ENCODE measurements around the gene SNX3. TPM values are rescaled to one million over a fixed set of nuclear protein-coding genes. Genes with fewer than 3 reads are reported as not detected.

SNX3 gene
- total RNA-seq, 1 experiment from 2014 or later, result 158 TPM

- H3K27ac Mint-ChIP-seq (ENCODE audit: unreplicated experiment), result no peak overlapping the region
- intact Hi-C loops (cut with micrococcal nuclease; ENCODE audit: unreplicated experiment), result no loop called here
- no peaks in the 10 kb centered on the region for H3K9me3 Mint-ChIP-seq (ENCODE audit: low read depth, unreplicated experiment)
- H3K4me1 Mint-ChIP-seq (ENCODE audit: low read depth, unreplicated experiment), result no peaks in the 10 kb centered on the region
- CTCF ChIA-PET, result no interaction called here
- no peak for DNase-seq
- H3K4me3 Mint-ChIP-seq (ENCODE audit: low read depth, unreplicated experiment), result no peak overlapping the region
- no peaks in the 10 kb centered on the region for H3K27me3 Mint-ChIP-seq (ENCODE audit: unreplicated experiment)
- H3K36me3 Mint-ChIP-seq (ENCODE audit: insufficient read depth, unreplicated experiment), result peaks cover 3% of the 10 kb centered on the region
- TF ChIP-seq CTCF (IDR thresholded peaks at IDR 0.05; ENCODE audit: unreplicated experiment), result no peak
- BruUV-seq (replicated peaks), result no TSS peak
Observed at GRCh38 chr6:108235127-108235526, 25.7 kb downstream of the SNX3 start.

GRCh38 chr6:108228416-108228815 is 32.4 kb downstream of the SNX3 start:
- CTCF ChIA-PET, result no interaction called here
- no peak for TF ChIP-seq CTCF (IDR thresholded peaks at IDR 0.05; ENCODE audit: unreplicated experiment)
- Mint-ChIP-seq H3K9me3 (ENCODE audit: low read depth, unreplicated experiment) (no peaks in the 10 kb centered on the region), H3K4me3 (ENCODE audit: low read depth, unreplicated experiment) (no peak overlapping the region), H3K4me1 (ENCODE audit: low read depth, unreplicated experiment) (no peaks in the 10 kb centered on the region), H3K36me3 (ENCODE audit: insufficient read depth, unreplicated experiment) (no peaks in the 10 kb centered on the region), H3K27ac (ENCODE audit: unreplicated experiment) (no peak overlapping the region), H3K27me3 (ENCODE audit: unreplicated experiment) (no peaks in the 10 kb centered on the region)
- intact Hi-C loops (cut with micrococcal nuclease; ENCODE audit: unreplicated experiment), result no loop called here
- no peak for DNase-seq
- no TSS peak for BruUV-seq (replicated peaks)

- no peaks in the 10 kb centered on the region for H3K36me3 Mint-ChIP-seq (ENCODE audit: insufficient read depth, unreplicated experiment)
- CTCF ChIA-PET, result no interaction called here
- no peak for DNase-seq
- no peak overlapping the region for H3K27ac Mint-ChIP-seq (ENCODE audit: unreplicated experiment)
- intact Hi-C loops (cut with micrococcal nuclease; ENCODE audit: unreplicated experiment), result no loop called here
- H3K4me1 Mint-ChIP-seq (ENCODE audit: low read depth, unreplicated experiment), result no peaks in the 10 kb centered on the region
- no peak for TF ChIP-seq CTCF (IDR thresholded peaks at IDR 0.05; ENCODE audit: unreplicated experiment)
- no peak overlapping the region for H3K4me3 Mint-ChIP-seq (ENCODE audit: low read depth, unreplicated experiment)
- no peaks in the 10 kb centered on the region for H3K9me3 Mint-ChIP-seq (ENCODE audit: low read depth, unreplicated experiment)
- BruUV-seq (replicated peaks), result no TSS peak
- no peaks in the 10 kb centered on the region for H3K27me3 Mint-ChIP-seq (ENCODE audit: unreplicated experiment)
Observed at GRCh38 chr6:108227290-108227689, 33.5 kb downstream of the SNX3 start.

- peaks cover 8% of the 10 kb centered on the region for H3K36me3 Mint-ChIP-seq (ENCODE audit: insufficient read depth, unreplicated experiment)
- H3K27ac Mint-ChIP-seq (ENCODE audit: unreplicated experiment), result no peak overlapping the region
- no TSS peak for BruUV-seq (replicated peaks)
- no peaks in the 10 kb centered on the region for H3K4me1 Mint-ChIP-seq (ENCODE audit: low read depth, unreplicated experiment)
- H3K9me3 Mint-ChIP-seq (ENCODE audit: low read depth, unreplicated experiment), result no peaks in the 10 kb centered on the region
- no peak for TF ChIP-seq CTCF (IDR thresholded peaks at IDR 0.05; ENCODE audit: unreplicated experiment)
- no peaks in the 10 kb centered on the region for H3K27me3 Mint-ChIP-seq (ENCODE audit: unreplicated experiment)
- intact Hi-C loops (cut with micrococcal nuclease; ENCODE audit: unreplicated experiment), result no loop called here
- CTCF ChIA-PET, result no interaction called here
- DNase-seq, result no peak
- no peak overlapping the region for H3K4me3 Mint-ChIP-seq (ENCODE audit: low read depth, unreplicated experiment)
Observed at GRCh38 chr6:108222504-108222903, 38.3 kb downstream of the SNX3 start.

GRCh38 chr6:108222064-108222463 is 38.8 kb downstream of the SNX3 start:
- no peak overlapping the region for H3K4me3 Mint-ChIP-seq (ENCODE audit: low read depth, unreplicated experiment)
- BruUV-seq (replicated peaks), result TSS peak; percentile 10
- H3K36me3 Mint-ChIP-seq (ENCODE audit: insufficient read depth, unreplicated experiment), result peaks cover 8% of the 10 kb centered on the region
- no peaks in the 10 kb centered on the region for H3K9me3 Mint-ChIP-seq (ENCODE audit: low read depth, unreplicated experiment)
- H3K27me3 Mint-ChIP-seq (ENCODE audit: unreplicated experiment), result no peaks in the 10 kb centered on the region
- intact Hi-C loops (cut with micrococcal nuclease; ENCODE audit: unreplicated experiment), result no loop called here
- TF ChIP-seq CTCF (IDR thresholded peaks at IDR 0.05; ENCODE audit: unreplicated experiment), result no peak
- no peak overlapping the region for H3K27ac Mint-ChIP-seq (ENCODE audit: unreplicated experiment)
- CTCF ChIA-PET, result no interaction called here
- no peaks in the 10 kb centered on the region for H3K4me1 Mint-ChIP-seq (ENCODE audit: low read depth, unreplicated experiment)
- DNase-seq, result no peak

Measured in Calu3 (cell line).